A549 (cell line): ENCODE data around the gene MME. TPM values are rescaled to one million over a fixed set of nuclear protein-coding genes. Genes with fewer than 3 reads are reported as not detected.

Experiments used
- ATAC-seq, 2 experiments: fragments of 200-7000 bp in 1 of 2; fragments of >200 bp in 1 of 2; cut with Nextera tagmentation in 1 of 2; cut with Tn5 transposase in 1 of 2; 3 replicates each; pipeline versions ENCODE4 v1.8.0 to v1.9.1; 2018 to 2020; ENCODE audit warnings: mild to moderate bottlenecking in 1 of 2, moderate library complexity in 1 of 2
- CTCF ChIA-PET: fragments of 300-600 bp; sonication (Branson Sonifier 250); formaldehyde crosslinking; extraction: SDS; loops from one replicate; lab custom pipeline; 2021; ENCODE audit warnings: antibody characterized with exemption, inconsistent platforms; lab: Yijun Ruan, JAX
- POLR2A ChIA-PET: fragments of 350-600 bp; formaldehyde crosslinking; extraction: SDS; loops from one replicate; lab custom pipeline; 2021; ENCODE audit warnings: antibody characterized with exemption, inconsistent platforms; lab: Yijun Ruan, JAX
- DNase-seq, 2 experiments: peaks; one replicate each; pipeline versions ENCODE4 v3.0.0 to v3.0.0-alpha.2; 2011 to 2016; ENCODE audit warnings: low read depth in 1 of 2, low spot score in 1 of 2
- FAIRE-seq: peaks from 2 replicates; lab custom pipeline; 2011; peaks lifted over from hg19 to GRCh38; lab: Jason Lieb, UNC
- H3K27ac ChIP-seq, 2 experiments: fragments of >200 bp; sonication (Bioruptor Twin); formaldehyde crosslinking; 3 replicates each; pipeline ENCODE4 v1.5.1; 2016 to 2017
- H3K4me1 ChIP-seq: fragments of >200 bp; sonication (Bioruptor Twin); formaldehyde crosslinking; 3 replicates; pipeline ENCODE4 v1.6.1; 2016
- H3K4me2 ChIP-seq: fragments of >200 bp; sonication (Bioruptor Twin); formaldehyde crosslinking; 3 replicates; pipeline ENCODE4 v1.6.1; 2016
- H3K4me3 ChIP-seq: fragments of >200 bp; sonication (Bioruptor Twin); formaldehyde crosslinking; 3 replicates; pipeline ENCODE4 v1.5.1; 2016
- H3K9me3 ChIP-seq: fragments of >200 bp; sonication (Bioruptor Twin); formaldehyde crosslinking; 3 replicates; pipeline ENCODE4 v1.6.1; 2016
- BHLHE40 ChIP-seq: IDR thresholded peaks from 2 replicates; pipeline ENCODE4 v1.6.1; 2012; ENCODE audit warnings: low read depth, low read length, inconsistent platforms
- CEBPB ChIP-seq, 2 experiments: fragments of >200 bp in 1 of 2; sonication (Bioruptor Twin) in 1 of 2; formaldehyde crosslinking in 1 of 2; IDR thresholded peaks; 2 replicates each; pipeline ENCODE4 v1.6.1; 2012 to 2016
- CHD2 ChIP-seq: fragments of 150-350 bp; IDR thresholded peaks from 2 replicates; pipeline ENCODE4 v1.6.1; 2014; ENCODE audit warnings: low read length; ENCODE audit not compliant: partially characterized antibody
- CHD4 ChIP-seq: fragments of 200-600 bp; sonication (generic); IDR thresholded peaks from 2 replicates; pipeline ENCODE4 v1.6.1; 2016; ENCODE audit warnings: antibody characterized with exemption, mild to moderate bottlenecking, borderline replicate concordance
- EHF ChIP-seq: fragments of 250-450 bp; sonication (Bioruptor Pico); IDR thresholded peaks from 2 replicates; pipeline ENCODE4 v1.5.0; 2020; ENCODE audit warnings: mild to moderate bottlenecking
- ESRRA ChIP-seq: fragments of 150-350 bp; IDR thresholded peaks from 2 replicates; pipeline ENCODE4 v1.6.1; 2014; ENCODE audit warnings: mild to moderate bottlenecking, low read length, borderline replicate concordance
- FOSB ChIP-seq: fragments of 250-450 bp; sonication (Bioruptor Pico); IDR thresholded peaks from 2 replicates; pipeline ENCODE4 v1.5.0; 2020; ENCODE audit warnings: mild to moderate bottlenecking, moderate library complexity
- FOSL2 ChIP-seq, 2 experiments: fragments of 450-650 bp in 1 of 2; fragments of >200 bp in 1 of 2; sonication (Bioruptor Twin) in 1 of 2; formaldehyde crosslinking; IDR thresholded peaks; 2 replicates each; pipeline versions ENCODE4 v1.5.0 to v1.6.1; 2016 to 2020; ENCODE audit warnings: mild to moderate bottlenecking in 1 of 2, moderate library complexity in 1 of 2
- GATA3 ChIP-seq: IDR thresholded peaks from 2 replicates; pipeline ENCODE4 v1.6.1; 2012; ENCODE audit warnings: borderline replicate concordance
- HDAC2 ChIP-seq: fragments of 200-600 bp; sonication (generic); IDR thresholded peaks from 2 replicates; pipeline ENCODE4 v1.6.1; 2016
- HEYL ChIP-seq: fragments of 250-450 bp; sonication (Bioruptor Pico); IDR thresholded peaks from 2 replicates; pipeline ENCODE4 v1.8.0; 2021; ENCODE audit warnings: mild to moderate bottlenecking, moderate library complexity
- HOXB13 ChIP-seq: fragments of 250-450 bp; sonication (Bioruptor Pico); IDR thresholded peaks from 2 replicates; pipeline ENCODE4 v1.5.0; 2020; ENCODE audit warnings: low read depth, mild to moderate bottlenecking, moderate library complexity
- HOXB5 ChIP-seq: fragments of 250-450 bp; sonication (Bioruptor Pico); IDR thresholded peaks from 2 replicates; pipeline ENCODE4 v1.5.0; 2020; ENCODE audit warnings: mild to moderate bottlenecking, moderate library complexity
- KDM1A ChIP-seq: fragments of 200-600 bp; sonication (generic); IDR thresholded peaks from 2 replicates; pipeline ENCODE4 v1.6.1; 2016; ENCODE audit warnings: low read depth, mild to moderate bottlenecking
- KDM5A ChIP-seq: fragments of 200-600 bp; sonication (generic); IDR thresholded peaks from 2 replicates; pipeline ENCODE4 v1.6.1; 2016; ENCODE audit warnings: antibody characterized with exemption, mild to moderate bottlenecking
- MAFK ChIP-seq: fragments of 450-650 bp; IDR thresholded peaks from 2 replicates; pipeline ENCODE4 v1.6.1; 2014; ENCODE audit not compliant: partially characterized antibody
- MAZ ChIP-seq: fragments of 150-350 bp; IDR thresholded peaks from 2 replicates; pipeline ENCODE4 v1.6.1; 2014; ENCODE audit warnings: antibody characterized with exemption, low read depth, low read length, borderline replicate concordance
- PHF8 ChIP-seq: fragments of 200-600 bp; sonication (generic); IDR thresholded peaks from 2 replicates; pipeline ENCODE4 v1.6.1; 2016; ENCODE audit warnings: low read depth, mild to moderate bottlenecking, antibody characterized with exemption, moderate library complexity, borderline replicate concordance
- POLR2A ChIP-seq: IDR thresholded peaks from 2 replicates; pipeline ENCODE4 v1.6.1; 2012; ENCODE audit warnings: mild to moderate bottlenecking, low read length
- POLR2AphosphoS2 ChIP-seq: conservative IDR thresholded peaks from 2 replicates; pipeline ENCODE4 v1.6.1; 2012; ENCODE audit warnings: low read length, improper control_type of control experiment, inconsistent platforms
- RCOR1 ChIP-seq: fragments of 150-350 bp; IDR thresholded peaks from 2 replicates; pipeline ENCODE4 v1.6.1; 2014; ENCODE audit warnings: antibody characterized with exemption, low read length, low read depth
- RFX5 ChIP-seq: fragments of 450-650 bp; IDR thresholded peaks from 2 replicates; pipeline ENCODE4 v1.7.1; 2014; ENCODE audit warnings: antibody characterized with exemption, mild to moderate bottlenecking, moderate library complexity
- RNF2 ChIP-seq: fragments of 200-600 bp; sonication (generic); IDR thresholded peaks from 2 replicates; pipeline ENCODE4 v1.6.1; 2016; ENCODE audit warnings: low read depth, mild to moderate bottlenecking, antibody characterized with exemption, moderate library complexity, borderline replicate concordance
- SMC3 ChIP-seq: fragments of >200 bp; sonication (Bioruptor Twin); formaldehyde crosslinking; IDR thresholded peaks from 3 replicates; pipeline ENCODE4 v1.6.1; 2018; ENCODE audit warnings: inconsistent platforms
- TFCP2L1 ChIP-seq: fragments of 250-450 bp; sonication (Bioruptor Pico); IDR thresholded peaks from 2 replicates; pipeline ENCODE4 v1.5.0; 2021; ENCODE audit warnings: mild to moderate bottlenecking
- TP53 ChIP-seq: fragments of 250-450 bp; sonication (Bioruptor Pico); IDR thresholded peaks from 2 replicates; pipeline ENCODE4 v1.5.0; 2021; ENCODE audit warnings: mild to moderate bottlenecking, moderate library complexity
- ZFP36 ChIP-seq: fragments of 450-650 bp; IDR thresholded peaks from 2 replicates; pipeline ENCODE4 v1.6.1; 2014; ENCODE audit warnings: borderline replicate concordance; ENCODE audit not compliant: partially characterized antibody
- WGBS: methylation state at CpG from one replicate; pipeline ENCODE4 v1.1.6; 2017; ENCODE audit errors: missing lambda C conversion rate; 5-methylcytosine and 5-hydroxymethylcytosine counted together
- polyA plus RNA-seq, 4 experiments: library from polyadenylated mRNA; depleted of rRNA in 3 of 4; stranded (reverse); fragments of >200 nt; fragmentation: RNase III in 1 of 4; extraction: RNeasy Plus Mini Kit Qiagen cat#74134 plus additional on column Dnase treatment in 1 of 4; gene quantifications; 2 replicates in 3 of 4; 3 replicates in 1 of 4; pipeline ENCODE4 v1.2.3, GENCODE V29; 2011 to 2017
- TF ChIP-seq, protein P1 (sequence below): IDR thresholded peaks from 2 replicates; pipeline ENCODE4 v1.6.1; 2012; ENCODE audit warnings: low read depth, borderline replicate concordance
- TF ChIP-seq, protein P2 (sequence below): IDR thresholded peaks from 2 replicates; pipeline ENCODE4 v1.6.1; 2012
- TF ChIP-seq, protein P3 (sequence below): IDR thresholded peaks from 2 replicates; pipeline ENCODE4 v1.6.1; 2012
- TF ChIP-seq, protein P4 (sequence below): fragments of >200 bp; sonication (Bioruptor Twin); formaldehyde crosslinking; IDR thresholded peaks from 3 replicates; pipeline ENCODE4 v1.6.1; 2016
- TF ChIP-seq, protein P5 (sequence below): fragments of 200-600 bp; sonication (generic); IDR thresholded peaks from 2 replicates; pipeline ENCODE4 v1.6.1; 2016; ENCODE audit warnings: antibody characterized with exemption, mild to moderate bottlenecking, moderate library complexity

MME gene
- polyA plus RNA-seq, 2 of the 4 experiments (the other 2 are of a cell fraction), result not detected

DNA sequence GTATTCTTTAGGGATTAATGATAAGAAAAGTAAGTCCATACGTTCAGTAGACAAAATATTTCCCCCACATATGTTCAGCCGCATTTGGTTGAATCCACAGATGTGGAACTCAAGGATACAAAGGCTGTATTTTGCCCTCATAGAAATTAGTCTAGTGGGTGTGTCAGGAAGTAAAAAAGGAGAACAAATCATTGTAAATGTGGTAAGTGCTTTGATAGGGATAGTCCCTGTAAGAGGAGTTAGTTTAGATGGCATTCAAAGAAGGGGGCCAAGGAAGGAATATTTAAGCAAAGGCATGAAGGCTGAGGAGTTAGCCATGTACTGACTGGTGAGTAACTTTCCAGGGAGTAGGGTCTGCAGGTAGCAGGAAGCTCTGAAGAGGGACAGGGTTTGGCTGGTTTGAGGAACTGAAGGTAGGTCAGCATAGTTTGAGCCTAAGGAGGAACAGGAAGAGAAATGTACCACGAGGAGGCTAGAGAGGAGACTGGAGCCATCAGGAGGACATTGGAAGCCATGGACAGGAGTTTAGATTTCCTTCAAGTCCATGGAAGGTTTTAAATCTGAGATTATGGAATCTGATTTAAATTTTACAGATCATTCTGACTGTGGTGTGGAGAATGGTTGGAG lies 98.8 kb downstream of the MME start:
- Histone ChIP-seq H3K9me3 (no peaks in the 10 kb centered on the region), H3K4me1 (no peaks in the 10 kb centered on the region), H3K27ac (no peak overlapping the region), H3K4me3 (no peak overlapping the region), H3K4me2 (no peak overlapping the region)
- POLR2A ChIA-PET, result no interaction called here
- WGBS, result 33% methylated on average over 3 of the region's 3 CpGs
- DNase-seq, result no peak
- no peak for FAIRE-seq
- ATAC-seq, result no peak
- TF ChIP-seq, protein P1, sequence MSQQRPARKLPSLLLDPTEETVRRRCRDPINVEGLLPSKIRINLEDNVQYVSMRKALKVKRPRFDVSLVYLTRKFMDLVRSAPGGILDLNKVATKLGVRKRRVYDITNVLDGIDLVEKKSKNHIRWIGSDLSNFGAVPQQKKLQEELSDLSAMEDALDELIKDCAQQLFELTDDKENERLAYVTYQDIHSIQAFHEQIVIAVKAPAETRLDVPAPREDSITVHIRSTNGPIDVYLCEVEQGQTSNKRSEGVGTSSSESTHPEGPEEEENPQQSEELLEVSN, result no peak
- TF ChIP-seq MAFK, result no peak
- TF ChIP-seq CHD2, result no peak
- no peak for TF ChIP-seq HDAC2
- no peak for TF ChIP-seq HOXB5
- no peak for TF ChIP-seq HOXB13 (CRISPR knock-in tag)
- no peak for TF ChIP-seq RFX5
- TF ChIP-seq, protein P2, sequence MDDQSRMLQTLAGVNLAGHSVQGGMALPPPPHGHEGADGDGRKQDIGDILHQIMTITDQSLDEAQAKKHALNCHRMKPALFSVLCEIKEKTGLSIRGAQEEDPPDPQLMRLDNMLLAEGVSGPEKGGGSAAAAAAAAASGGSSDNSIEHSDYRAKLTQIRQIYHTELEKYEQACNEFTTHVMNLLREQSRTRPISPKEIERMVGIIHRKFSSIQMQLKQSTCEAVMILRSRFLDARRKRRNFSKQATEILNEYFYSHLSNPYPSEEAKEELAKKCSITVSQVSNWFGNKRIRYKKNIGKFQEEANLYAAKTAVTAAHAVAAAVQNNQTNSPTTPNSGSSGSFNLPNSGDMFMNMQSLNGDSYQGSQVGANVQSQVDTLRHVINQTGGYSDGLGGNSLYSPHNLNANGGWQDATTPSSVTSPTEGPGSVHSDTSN, result no peak
- TF ChIP-seq MAZ, result no peak
- no peak for TF ChIP-seq FOSB (CRISPR knock-in tag)
- no peak for TF ChIP-seq PHF8
- TF ChIP-seq KDM1A, result no peak
- no peak for TF ChIP-seq ESRRA
- no peak for TF ChIP-seq RCOR1
- no peak for TF ChIP-seq ZFP36
- TF ChIP-seq RNF2, result no peak
- no peak for TF ChIP-seq GATA3
- TF ChIP-seq CEBPB (IDR thresholded peaks at IDR 0.05), result no peak
- TF ChIP-seq, all 56 proteins: peak for 0
- CTCF ChIA-PET, result no interaction called here

DNA sequence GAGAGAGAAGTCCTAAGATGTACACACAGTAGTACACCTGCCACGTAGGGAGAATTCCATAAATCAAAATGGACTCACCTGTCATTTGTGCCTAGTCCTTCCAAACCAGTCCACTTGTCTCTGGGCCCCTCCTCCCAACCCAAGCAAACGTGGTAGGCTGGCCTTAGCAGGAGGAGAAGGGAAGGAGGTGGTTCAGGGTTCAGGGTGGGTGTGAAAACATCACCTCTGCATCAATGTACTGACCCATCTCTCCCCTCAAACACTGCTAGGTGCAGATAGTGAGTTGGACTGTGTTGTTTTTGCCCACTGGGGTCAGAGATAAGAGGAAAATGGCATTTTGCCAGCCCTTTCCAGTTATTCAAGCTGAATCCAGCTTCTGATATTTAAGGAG lies 99.3 kb downstream of the MME start:
- ATAC-seq (no peak), FAIRE-seq (no peak)
- ChIA-PET POLR2A (no interaction called here), CTCF (no interaction called here)
- no peaks in the 10 kb centered on the region for H3K9me3 ChIP-seq
- WGBS, result 4% methylated on average over 2 of the region's 2 CpGs
- no peak overlapping the region for H3K4me3 ChIP-seq
- H3K4me1 ChIP-seq, result no peaks in the 10 kb centered on the region
- H3K27ac ChIP-seq, result no peak overlapping the region
- TF ChIP-seq RNF2 (no peak), KDM5A (no peak), SMC3 (no peak), POLR2A (no peak), TFCP2L1 (no peak), TP53 (CRISPR knock-in tag) (no peak), HEYL (CRISPR knock-in tag) (no peak), ESRRA (no peak), CHD4 (no peak), EHF (CRISPR knock-in tag) (no peak), KDM1A (no peak), POLR2AphosphoS2 (no peak), FOSL2 (IDR thresholded peaks at IDR 0.05) (no peak), FOSL2 (CRISPR knock-in tag; IDR thresholded peaks at IDR 0.05) (no peak), MAZ (no peak), BHLHE40 (no peak)
- TF ChIP-seq, protein P3, sequence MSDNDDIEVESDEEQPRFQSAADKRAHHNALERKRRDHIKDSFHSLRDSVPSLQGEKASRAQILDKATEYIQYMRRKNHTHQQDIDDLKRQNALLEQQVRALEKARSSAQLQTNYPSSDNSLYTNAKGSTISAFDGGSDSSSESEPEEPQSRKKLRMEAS, result no peak
- TF ChIP-seq, protein P4, sequence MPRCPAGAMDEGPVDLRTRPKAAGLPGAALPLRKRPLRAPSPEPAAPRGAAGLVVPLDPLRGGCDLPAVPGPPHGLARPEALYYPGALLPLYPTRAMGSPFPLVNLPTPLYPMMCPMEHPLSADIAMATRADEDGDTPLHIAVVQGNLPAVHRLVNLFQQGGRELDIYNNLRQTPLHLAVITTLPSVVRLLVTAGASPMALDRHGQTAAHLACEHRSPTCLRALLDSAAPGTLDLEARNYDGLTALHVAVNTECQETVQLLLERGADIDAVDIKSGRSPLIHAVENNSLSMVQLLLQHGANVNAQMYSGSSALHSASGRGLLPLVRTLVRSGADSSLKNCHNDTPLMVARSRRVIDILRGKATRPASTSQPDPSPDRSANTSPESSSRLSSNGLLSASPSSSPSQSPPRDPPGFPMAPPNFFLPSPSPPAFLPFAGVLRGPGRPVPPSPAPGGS, result no peak
- TF ChIP-seq, protein P5, sequence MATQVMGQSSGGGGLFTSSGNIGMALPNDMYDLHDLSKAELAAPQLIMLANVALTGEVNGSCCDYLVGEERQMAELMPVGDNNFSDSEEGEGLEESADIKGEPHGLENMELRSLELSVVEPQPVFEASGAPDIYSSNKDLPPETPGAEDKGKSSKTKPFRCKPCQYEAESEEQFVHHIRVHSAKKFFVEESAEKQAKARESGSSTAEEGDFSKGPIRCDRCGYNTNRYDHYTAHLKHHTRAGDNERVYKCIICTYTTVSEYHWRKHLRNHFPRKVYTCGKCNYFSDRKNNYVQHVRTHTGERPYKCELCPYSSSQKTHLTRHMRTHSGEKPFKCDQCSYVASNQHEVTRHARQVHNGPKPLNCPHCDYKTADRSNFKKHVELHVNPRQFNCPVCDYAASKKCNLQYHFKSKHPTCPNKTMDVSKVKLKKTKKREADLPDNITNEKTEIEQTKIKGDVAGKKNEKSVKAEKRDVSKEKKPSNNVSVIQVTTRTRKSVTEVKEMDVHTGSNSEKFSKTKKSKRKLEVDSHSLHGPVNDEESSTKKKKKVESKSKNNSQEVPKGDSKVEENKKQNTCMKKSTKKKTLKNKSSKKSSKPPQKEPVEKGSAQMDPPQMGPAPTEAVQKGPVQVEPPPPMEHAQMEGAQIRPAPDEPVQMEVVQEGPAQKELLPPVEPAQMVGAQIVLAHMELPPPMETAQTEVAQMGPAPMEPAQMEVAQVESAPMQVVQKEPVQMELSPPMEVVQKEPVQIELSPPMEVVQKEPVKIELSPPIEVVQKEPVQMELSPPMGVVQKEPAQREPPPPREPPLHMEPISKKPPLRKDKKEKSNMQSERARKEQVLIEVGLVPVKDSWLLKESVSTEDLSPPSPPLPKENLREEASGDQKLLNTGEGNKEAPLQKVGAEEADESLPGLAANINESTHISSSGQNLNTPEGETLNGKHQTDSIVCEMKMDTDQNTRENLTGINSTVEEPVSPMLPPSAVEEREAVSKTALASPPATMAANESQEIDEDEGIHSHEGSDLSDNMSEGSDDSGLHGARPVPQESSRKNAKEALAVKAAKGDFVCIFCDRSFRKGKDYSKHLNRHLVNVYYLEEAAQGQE, result no peak
- TF ChIP-seq, all 56 proteins: peak for 0
- DNase-seq, result no peak
- H3K4me2 ChIP-seq, result no peak overlapping the region
